Trophoblast cell (in vitro differentiated cells and primary cell): Measurements from ENCODE around the gene MEX3B.

Source experiments
- DNase-seq, 2 donors: peaks; one replicate each; pipeline ENCODE4 v3.0.0-alpha.2; 2016
- H2AFZ ChIP-seq: 2 replicates; pipeline ENCODE4 v1.6.1; 2013; ENCODE audit warnings: low read length, moderate library complexity, mild to moderate bottlenecking; ENCODE audit not compliant: insufficient read depth, poor library complexity
- H2AK5ac ChIP-seq: 2 replicates; pipeline ENCODE4 v1.6.1; 2013; ENCODE audit warnings: mild to moderate bottlenecking, low read length
- H2BK120ac ChIP-seq: 2 replicates; pipeline ENCODE4 v1.6.1; 2013; ENCODE audit warnings: low read length, mild to moderate bottlenecking, moderate library complexity; ENCODE audit not compliant: insufficient read depth, poor library complexity
- H2BK12ac ChIP-seq: 2 replicates; pipeline ENCODE4 v1.6.1; 2013; ENCODE audit warnings: mild to moderate bottlenecking, low read length, moderate library complexity
- H2BK5ac ChIP-seq: 2 replicates; pipeline ENCODE4 v1.6.1; 2013; ENCODE audit warnings: low read length, low read depth, moderate library complexity, mild to moderate bottlenecking; ENCODE audit not compliant: poor library complexity
- H3K14ac ChIP-seq: 2 replicates; pipeline ENCODE4 v1.6.1; 2013; ENCODE audit warnings: mild to moderate bottlenecking, low read length
- H3K18ac ChIP-seq: 2 replicates; pipeline ENCODE4 v1.6.1; 2013; ENCODE audit warnings: mild to moderate bottlenecking, low read length
- H3K23ac ChIP-seq: 2 replicates; pipeline ENCODE4 v1.6.1; 2013; ENCODE audit warnings: low read length
- H3K27ac ChIP-seq: 2 replicates; pipeline ENCODE4 v1.5.1; 2013; ENCODE audit warnings: low read depth, mild to moderate bottlenecking, inconsistent platforms, low read length, moderate library complexity
- H3K27me3 ChIP-seq: 2 replicates; pipeline ENCODE4 v1.6.1; 2013; ENCODE audit warnings: inconsistent platforms, mild to moderate bottlenecking, low read length, moderate library complexity; ENCODE audit not compliant: insufficient read depth
- H3K36me3 ChIP-seq, 2 experiments: 1 replicate in 1 of 2; 2 replicates in 1 of 2; pipeline ENCODE4 v1.6.1; 2013; ENCODE audit warnings: low read length in 2 of 2, mild to moderate bottlenecking in 2 of 2, moderate library complexity in 1 of 2; ENCODE audit not compliant: insufficient read depth in 2 of 2, control insufficient read depth in 1 of 2
- H3K4ac ChIP-seq: 2 replicates; pipeline ENCODE4 v1.6.1; 2013; ENCODE audit warnings: low read depth, mild to moderate bottlenecking, low read length, moderate library complexity
- H3K4me1 ChIP-seq, 2 experiments: 1 replicate in 1 of 2; 2 replicates in 1 of 2; pipeline ENCODE4 v1.6.1; 2013; ENCODE audit warnings: low read length in 2 of 2, mild to moderate bottlenecking in 2 of 2, moderate library complexity in 1 of 2; ENCODE audit not compliant: insufficient read depth in 2 of 2, control insufficient read depth in 1 of 2
- H3K4me2 ChIP-seq: 2 replicates; pipeline ENCODE4 v1.6.1; 2013; ENCODE audit warnings: inconsistent platforms, mild to moderate bottlenecking, low read length, moderate library complexity
- H3K4me3 ChIP-seq: 2 replicates; pipeline ENCODE4 v1.5.1; 2013; ENCODE audit warnings: mild to moderate bottlenecking, low read depth, low read length, inconsistent platforms
- H3K79me1 ChIP-seq: one replicate; pipeline ENCODE4 v1.6.1; 2013; ENCODE audit warnings: low read length
- H3K79me2 ChIP-seq: 2 replicates; pipeline ENCODE4 v1.6.1; 2013; ENCODE audit warnings: low read length, mild to moderate bottlenecking; ENCODE audit not compliant: control insufficient read depth, insufficient read depth, poor library complexity
- H3K9ac ChIP-seq: 2 replicates; pipeline ENCODE4 v1.6.1; 2013; ENCODE audit warnings: mild to moderate bottlenecking, low read length
- H3K9me3 ChIP-seq: 2 replicates; pipeline ENCODE4 v1.6.1; 2013; ENCODE audit warnings: low read depth, mild to moderate bottlenecking, control low read depth, inconsistent platforms, low read length; ENCODE audit not compliant: insufficient read depth
- H4K12ac ChIP-seq: 2 replicates; pipeline ENCODE4 v1.6.1; 2013; ENCODE audit warnings: low read depth, mild to moderate bottlenecking, low read length, moderate library complexity
- H4K8ac ChIP-seq: 2 replicates; pipeline ENCODE4 v1.6.1; 2013; ENCODE audit warnings: low read depth, mild to moderate bottlenecking, low read length, moderate library complexity
- H4K91ac ChIP-seq: one replicate; pipeline ENCODE4 v1.6.1; 2013; ENCODE audit warnings: low read depth, mild to moderate bottlenecking, low read length, moderate library complexity
- WGBS: extraction: QIAGEN DNeasy Blood & Tissue Kit; methylation state at CpG from one replicate; pipeline ENCODE4 v1.1.7; 2013; ENCODE audit warnings: missing lambda C conversion rate; ENCODE audit not compliant: insufficient read length, insufficient coverage; ENCODE audit errors: extremely low coverage; 5-methylcytosine and 5-hydroxymethylcytosine counted together

The MEX3B gene

GRCh38 chr15:82074610-82075009 lies 28.8 kb upstream of the MEX3B start:
- H3K23ac ChIP-seq, result no peak overlapping the region
- no peaks in the 10 kb centered on the region for H3K9me3 ChIP-seq
- no peaks in the 10 kb centered on the region for H3K36me3 ChIP-seq
- H2BK5ac ChIP-seq, result no peak overlapping the region
- H3K4me2 ChIP-seq, result no peak overlapping the region
- H3K27ac ChIP-seq, result no peak overlapping the region
- no peak overlapping the region for H2AK5ac ChIP-seq
- H3K4me3 ChIP-seq, result no peak overlapping the region
- H4K8ac ChIP-seq, result no peak overlapping the region
- H4K12ac ChIP-seq, result no peak overlapping the region
- H3K4ac ChIP-seq, result no peak overlapping the region
- H3K18ac ChIP-seq, result no peak overlapping the region
- no peaks in the 10 kb centered on the region for H3K4me1 ChIP-seq
- no CpG with 5 or more reads among the region's 1 CpG for WGBS
- no peak overlapping the region for H3K14ac ChIP-seq
- no peak overlapping the region for H3K9ac ChIP-seq
- no peak overlapping the region for H4K91ac ChIP-seq
- no peak overlapping the region for H2BK120ac ChIP-seq
- DNase-seq, result no peak
- H3K79me2 ChIP-seq, result no peaks in the 10 kb centered on the region
- H3K27me3 ChIP-seq, result no peaks in the 10 kb centered on the region
- no peak overlapping the region for H2AFZ ChIP-seq
- H3K79me1 ChIP-seq, result no peaks in the 10 kb centered on the region
- no peak overlapping the region for H2BK12ac ChIP-seq

- Histone ChIP-seq H2BK120ac (no peak overlapping the region), H3K14ac (no peak overlapping the region), H2AFZ (no peak overlapping the region), H3K4me3 (no peak overlapping the region), H3K79me1 (no peaks in the 10 kb centered on the region), H4K8ac (no peak overlapping the region), H3K79me2 (no peaks in the 10 kb centered on the region), H2BK12ac (no peak overlapping the region), H4K91ac (no peak overlapping the region), H3K36me3 (no peaks in the 10 kb centered on the region), H3K9me3 (no peaks in the 10 kb centered on the region), H4K12ac (no peak overlapping the region), H3K9ac (no peak overlapping the region), H3K4me1 (no peaks in the 10 kb centered on the region), H3K18ac (no peak overlapping the region), H3K23ac (no peak overlapping the region), H2AK5ac (no peak overlapping the region), H3K4ac (no peak overlapping the region), H2BK5ac (no peak overlapping the region), H3K27me3 (no peaks in the 10 kb centered on the region), H3K27ac (no peak overlapping the region), H3K4me2 (no peak overlapping the region)
- DNase-seq, result no peak
- no CpG with 5 or more reads among the region's 5 CpGs for WGBS
Measured at GRCh38 chr15:82072926-82073537, 27.2 kb upstream of the MEX3B start.

GRCh38 chr15:82066455-82066854 lies 20.6 kb upstream of the MEX3B start:
- Histone ChIP-seq H3K79me1 (no peaks in the 10 kb centered on the region), H3K4me1 (peaks cover 2 to 3% of the 10 kb centered on the region in 2 experiments), H4K12ac (no peak overlapping the region), H3K79me2 (no peaks in the 10 kb centered on the region), H3K18ac (no peak overlapping the region), H2AFZ (no peak overlapping the region), H3K4me3 (no peak overlapping the region), H4K91ac (no peak overlapping the region), H3K4ac (no peak overlapping the region), H3K9me3 (peaks cover 2% of the 10 kb centered on the region), H3K14ac (no peak overlapping the region), H2AK5ac (no peak overlapping the region), H2BK5ac (no peak overlapping the region), H4K8ac (no peak overlapping the region), H3K36me3 (no peaks in the 10 kb centered on the region), H2BK12ac (no peak overlapping the region), H2BK120ac (no peak overlapping the region), H3K9ac (no peak overlapping the region), H3K23ac (no peak overlapping the region), H3K27me3 (peaks cover 7% of the 10 kb centered on the region), H3K27ac (no peak overlapping the region), H3K4me2 (no peak overlapping the region)
- DNase-seq, result no peak
- WGBS, result no CpG with 5 or more reads among the region's 4 CpGs

GRCh38 chr15:82064824-82065223 lies 19.0 kb upstream of the MEX3B start:
- Histone ChIP-seq H3K18ac (no peak overlapping the region), H3K79me1 (no peaks in the 10 kb centered on the region), H4K12ac (no peak overlapping the region), H3K27ac (no peak overlapping the region), H3K4me2 (no peak overlapping the region), H3K79me2 (no peaks in the 10 kb centered on the region), H2BK12ac (no peak overlapping the region), H4K91ac (no peak overlapping the region), H3K27me3 (peaks cover 8% of the 10 kb centered on the region), H2AK5ac (no peak overlapping the region), H4K8ac (no peak overlapping the region), H3K36me3 (no peaks in the 10 kb centered on the region), H3K4me3 (no peak overlapping the region), H2AFZ (no peak overlapping the region), H3K4me1 (peaks cover 2 to 3% of the 10 kb centered on the region in 2 experiments), H3K9ac (no peak overlapping the region), H3K9me3 (peaks cover 2% of the 10 kb centered on the region), H2BK120ac (no peak overlapping the region), H3K23ac (no peak overlapping the region), H3K4ac (no peak overlapping the region), H3K14ac (no peak overlapping the region), H2BK5ac (no peak overlapping the region)
- no peak for DNase-seq
- whole genome bisulfite sequencing, result no CpG with 5 or more reads among the region's 5 CpGs
